HG02970 (cell line): ENCODE measurements around the gene SH3PXD2A.
"Not testable (repeated sequence)": the region's sequence is repeated elsewhere in the genome, so short reads cannot be mapped to it uniquely, and the experiment has no call there.

Experiments
- ATAC-seq: cut with Tn5 transposase; IDR thresholded peaks from one replicate; pipeline ENCODE4 v1.9.1; 2021; ENCODE audit warnings: mild to moderate bottlenecking, moderate library complexity, moderate number of reproducible peaks; ENCODE audit not compliant: unreplicated experiment, low FRiP score

The SH3PXD2A gene

DNA sequence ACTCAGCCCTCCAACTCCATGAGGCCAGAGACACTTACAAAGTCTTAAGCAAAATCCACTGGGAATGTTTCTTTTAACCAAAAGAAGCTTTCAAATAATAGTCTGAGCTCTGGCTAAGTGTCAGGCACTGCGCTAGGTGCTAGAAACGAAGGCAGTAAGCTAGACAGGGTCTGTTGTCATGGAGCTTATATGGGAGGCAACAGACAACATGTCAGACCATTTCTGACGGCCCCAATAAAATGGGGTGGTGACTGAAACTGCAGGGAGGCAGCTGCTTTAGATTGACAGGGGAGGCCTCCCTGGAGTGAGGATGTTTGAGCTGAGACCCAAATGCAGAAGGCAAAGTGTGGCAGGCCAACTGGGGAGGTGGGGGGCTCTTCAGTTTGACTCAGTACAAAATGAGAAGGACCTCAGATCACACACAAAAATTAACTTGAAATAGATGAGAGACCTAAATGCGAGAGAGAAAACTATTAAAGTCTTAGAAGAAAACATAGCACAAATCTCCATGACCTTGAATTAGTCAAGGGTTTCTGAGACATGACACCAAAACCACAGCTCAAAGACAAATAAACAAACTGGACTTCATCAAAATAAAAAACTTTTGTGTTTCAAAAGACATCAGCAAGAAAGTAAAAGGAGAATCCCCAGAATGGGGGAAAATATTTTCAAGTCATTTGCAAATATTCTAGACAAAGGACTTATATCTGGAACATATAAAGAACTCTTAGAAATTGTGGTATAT is 40.6 kb downstream of the SH3PXD2A start:
- ATAC-seq = no peak

DNA sequence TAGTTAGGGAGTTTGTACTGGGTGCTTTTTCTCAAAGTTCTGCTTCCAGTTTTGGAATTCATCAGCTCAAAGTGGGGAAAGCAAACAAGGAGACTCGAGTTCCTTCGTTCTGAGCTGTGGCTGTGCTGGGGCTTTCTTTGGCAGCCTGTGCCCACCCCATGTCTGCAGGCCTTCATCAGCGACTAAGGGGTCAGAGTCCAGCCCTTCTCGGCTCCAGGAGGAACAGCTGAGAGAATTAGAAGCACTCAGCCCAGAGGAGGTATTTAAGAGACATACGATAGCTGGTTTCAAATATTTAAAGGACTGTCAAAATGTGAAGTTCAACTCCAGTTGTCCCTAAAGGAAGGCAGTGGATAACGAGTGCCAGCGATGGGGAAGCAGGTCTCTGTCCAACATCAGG is 41.3 kb downstream of the SH3PXD2A start:
- no peak for ATAC-seq

DNA sequence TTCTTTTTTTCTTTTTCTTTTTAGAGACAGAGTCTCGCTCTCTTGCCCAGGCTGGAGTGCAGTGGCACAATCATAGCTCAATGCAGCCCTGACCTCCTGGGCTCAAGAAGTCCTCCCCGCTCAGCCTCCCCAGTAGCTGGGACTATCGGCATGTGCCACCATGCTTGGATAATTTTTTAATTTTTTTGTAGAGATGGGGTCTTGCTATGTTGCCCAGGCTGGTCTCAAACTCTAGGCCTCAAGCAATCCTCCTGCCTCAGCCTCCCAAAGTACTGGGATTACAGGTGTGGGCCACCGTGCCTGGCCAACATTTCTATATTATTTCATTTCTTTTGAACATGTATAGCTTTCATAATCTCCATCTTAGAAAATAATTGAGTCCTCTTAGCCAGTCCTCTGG is 42.1 kb downstream of the SH3PXD2A start:
- not testable (repeated sequence) for ATAC-seq

DNA sequence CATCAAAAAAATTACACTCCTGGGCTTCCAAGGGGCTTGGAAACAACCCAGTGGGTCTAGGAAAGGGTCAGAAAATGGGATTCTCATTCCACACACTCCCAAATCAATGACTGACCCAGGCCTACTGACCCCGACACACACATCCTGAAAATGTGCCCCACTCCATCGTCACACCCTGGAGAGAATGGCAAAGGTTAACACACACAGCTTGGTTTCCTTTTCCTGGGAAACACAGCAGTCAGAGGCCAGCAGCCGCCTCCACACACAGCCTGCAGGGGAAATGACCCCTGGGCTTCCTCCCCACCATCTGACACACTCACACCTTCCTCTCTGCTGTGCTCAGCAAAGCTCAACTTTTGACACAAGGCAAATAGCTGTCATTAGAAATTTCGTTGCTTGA is 42.9 kb downstream of the SH3PXD2A start:
- no peak for ATAC-seq

DNA sequence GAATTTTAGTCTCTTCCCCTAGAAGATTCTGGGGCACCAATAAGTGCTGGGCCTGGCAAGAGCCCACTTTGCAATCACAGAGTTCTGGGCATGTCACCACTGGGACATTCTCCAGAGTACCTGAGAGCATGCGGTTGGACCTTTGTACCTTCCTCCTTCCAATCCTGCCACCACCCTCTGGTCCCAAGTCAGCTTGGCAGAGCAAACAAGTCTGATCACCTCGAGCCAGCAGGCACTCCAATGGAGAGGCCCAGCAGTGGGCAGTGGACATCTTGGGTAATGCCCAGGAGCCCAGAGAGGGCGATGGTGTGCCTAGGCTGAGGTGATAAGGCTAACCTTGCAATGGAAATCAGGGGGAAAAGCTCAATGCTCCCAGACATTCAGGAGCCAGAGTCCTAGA is 43.4 kb downstream of the SH3PXD2A start:
- no peak for ATAC-seq

DNA sequence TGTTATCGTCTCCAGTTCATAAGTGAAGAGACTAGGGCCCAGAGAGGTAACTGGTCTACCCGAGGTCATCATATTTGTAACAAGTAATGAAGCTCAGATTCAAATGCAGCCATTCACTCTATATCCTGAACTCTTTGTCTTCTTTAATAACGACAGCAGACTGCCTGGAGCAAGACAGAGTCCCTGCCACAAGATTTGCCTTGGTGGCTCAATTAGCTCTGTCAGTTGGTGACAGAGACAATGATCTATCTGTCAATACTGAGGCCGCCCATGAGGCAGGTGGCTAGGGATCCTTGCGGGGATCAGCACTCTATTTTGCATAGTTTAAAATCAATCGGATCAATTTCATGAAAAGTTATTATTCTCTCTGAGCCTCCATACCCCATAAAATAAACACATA is 43.9 kb downstream of the SH3PXD2A start:
- no peak for ATAC-seq

DNA sequence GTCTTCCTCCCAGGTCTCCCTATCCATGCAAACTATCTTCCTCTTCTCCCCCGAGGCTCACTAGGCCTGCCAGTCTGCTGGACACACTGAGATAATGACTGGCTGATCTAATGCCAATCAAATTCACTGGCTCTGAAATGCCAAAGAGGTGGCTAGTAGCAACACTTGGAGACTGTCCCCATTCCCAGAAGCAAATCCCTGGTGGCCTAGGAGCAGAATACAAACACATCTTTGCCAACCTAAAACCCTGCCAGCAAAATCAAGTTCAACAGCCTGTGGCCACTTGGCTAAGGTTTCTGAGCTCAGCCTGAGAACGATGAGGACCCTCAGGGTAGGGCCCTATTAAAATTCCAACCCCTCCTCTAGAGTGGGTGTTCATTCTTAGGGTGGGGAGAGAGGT is 46.6 kb downstream of the SH3PXD2A start:
- no peak for ATAC-seq

DNA sequence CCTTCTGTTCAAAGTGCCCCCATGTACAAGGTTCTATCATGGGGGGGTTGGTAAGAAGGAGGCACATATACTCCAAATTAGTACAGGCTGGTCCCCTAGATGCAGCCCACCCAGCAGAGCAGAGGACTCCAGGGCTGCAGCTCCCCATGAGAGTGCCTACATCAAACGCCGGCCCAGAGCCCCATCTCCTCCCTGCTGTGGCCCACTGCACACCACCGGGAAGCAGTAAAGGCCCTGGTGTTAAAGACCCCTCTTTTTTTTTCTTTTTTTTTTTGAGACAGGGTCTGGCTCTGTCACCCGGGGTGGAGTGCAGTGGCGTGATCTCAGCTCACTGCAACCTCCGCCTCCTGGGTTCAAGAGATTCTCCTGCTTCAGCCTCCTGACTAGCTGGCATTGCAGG is 47.4 kb downstream of the SH3PXD2A start:
- no peak for ATAC-seq

DNA sequence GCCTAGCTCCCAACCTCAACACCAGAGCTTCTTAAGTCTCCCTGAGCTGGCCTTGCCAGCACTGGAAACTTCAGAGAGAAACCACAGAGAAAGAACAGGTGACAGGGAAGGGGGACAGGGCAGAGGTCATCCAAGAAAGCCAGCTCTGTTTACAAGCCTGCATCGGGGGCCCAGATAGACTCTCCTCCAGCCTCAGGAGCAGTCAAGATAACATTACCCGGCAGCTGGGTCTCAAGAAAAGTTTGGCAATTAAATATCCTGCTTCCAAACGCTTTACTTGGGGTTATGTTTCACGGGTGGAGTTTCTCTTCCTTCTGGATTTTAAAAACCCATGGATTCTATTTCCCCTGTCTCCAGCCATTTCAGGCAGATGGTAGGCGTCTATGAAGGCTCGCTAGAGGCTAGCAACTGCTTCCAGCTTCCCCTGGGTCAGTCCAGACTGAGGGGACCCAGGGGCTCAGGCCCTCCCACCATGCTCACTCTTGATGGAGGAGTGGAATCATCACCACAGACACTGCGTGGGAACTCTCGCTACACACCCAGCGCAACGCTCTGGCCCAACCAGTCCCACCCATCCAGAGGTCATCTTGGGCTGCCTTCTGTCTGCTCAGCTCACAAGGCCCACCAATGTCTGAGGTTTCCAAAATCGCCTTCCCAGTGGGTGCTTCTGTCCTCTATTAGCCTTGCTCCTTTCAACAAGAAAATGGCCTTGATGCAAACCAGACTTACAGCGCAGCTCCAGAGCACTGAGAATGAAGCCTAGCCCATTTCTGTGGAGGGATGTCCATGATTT is 48.8 kb downstream of the SH3PXD2A start:
- no peak for ATAC-seq

DNA sequence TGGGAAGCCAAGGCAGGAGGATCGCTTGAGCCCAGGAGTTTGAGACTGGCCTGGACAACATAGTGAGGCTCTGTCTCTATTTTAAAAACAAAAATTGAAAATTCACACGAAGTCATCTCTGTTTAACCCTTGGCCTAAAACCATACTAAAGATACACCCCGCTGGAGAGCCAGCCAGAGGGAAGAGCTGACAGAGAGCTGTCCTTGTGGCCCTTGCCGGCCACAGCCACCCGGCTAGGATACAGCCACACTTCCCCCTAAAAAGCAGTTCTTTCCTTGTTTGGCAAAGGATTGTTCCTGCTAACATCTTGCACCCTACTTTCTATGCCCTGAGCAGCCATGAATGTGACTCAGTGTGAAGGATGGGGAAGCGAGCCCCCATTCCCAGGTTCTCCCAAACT is 49.6 kb downstream of the SH3PXD2A start:
- ATAC-seq = no peak

DNA sequence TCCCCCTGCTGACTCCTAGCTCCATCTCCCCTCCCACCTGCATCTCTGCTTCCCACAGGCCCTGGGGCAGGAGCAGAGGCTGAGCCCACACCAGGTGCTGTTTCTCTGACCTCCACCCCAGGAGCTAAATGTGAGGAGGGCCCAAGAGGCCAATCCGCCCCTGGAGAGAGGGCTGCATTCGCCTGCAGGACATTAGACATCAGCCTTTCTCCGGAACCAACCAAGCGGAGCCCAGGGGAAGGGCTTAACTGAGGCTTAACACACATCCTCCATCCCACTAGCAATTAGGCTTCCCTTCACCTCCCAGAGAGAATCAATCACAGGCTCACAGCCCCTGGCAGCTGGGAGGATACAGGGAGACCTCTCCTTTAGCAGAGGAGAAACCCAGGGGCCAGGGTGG is 50.5 kb downstream of the SH3PXD2A start:
- no peak for ATAC-seq

DNA sequence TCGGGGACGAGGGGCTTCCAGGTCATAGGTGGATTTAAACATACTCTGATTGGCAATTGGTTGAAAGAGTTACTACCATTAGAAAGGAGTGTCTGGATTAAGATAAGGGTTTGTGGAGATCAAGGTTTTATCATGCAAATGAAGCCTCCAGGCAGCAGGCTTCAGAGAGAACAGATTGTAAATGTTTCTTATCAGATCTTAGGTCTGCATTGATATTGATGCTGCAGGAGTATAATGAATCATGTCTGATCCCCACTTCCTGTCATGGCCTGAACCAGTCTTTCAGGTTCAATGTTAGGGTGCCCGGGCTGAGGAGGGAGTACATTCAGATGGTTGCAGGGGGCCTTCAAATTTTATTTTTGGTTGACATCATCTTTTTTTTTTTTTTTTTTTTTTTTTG is 51.4 kb downstream of the SH3PXD2A start:
- no peak for ATAC-seq

DNA sequence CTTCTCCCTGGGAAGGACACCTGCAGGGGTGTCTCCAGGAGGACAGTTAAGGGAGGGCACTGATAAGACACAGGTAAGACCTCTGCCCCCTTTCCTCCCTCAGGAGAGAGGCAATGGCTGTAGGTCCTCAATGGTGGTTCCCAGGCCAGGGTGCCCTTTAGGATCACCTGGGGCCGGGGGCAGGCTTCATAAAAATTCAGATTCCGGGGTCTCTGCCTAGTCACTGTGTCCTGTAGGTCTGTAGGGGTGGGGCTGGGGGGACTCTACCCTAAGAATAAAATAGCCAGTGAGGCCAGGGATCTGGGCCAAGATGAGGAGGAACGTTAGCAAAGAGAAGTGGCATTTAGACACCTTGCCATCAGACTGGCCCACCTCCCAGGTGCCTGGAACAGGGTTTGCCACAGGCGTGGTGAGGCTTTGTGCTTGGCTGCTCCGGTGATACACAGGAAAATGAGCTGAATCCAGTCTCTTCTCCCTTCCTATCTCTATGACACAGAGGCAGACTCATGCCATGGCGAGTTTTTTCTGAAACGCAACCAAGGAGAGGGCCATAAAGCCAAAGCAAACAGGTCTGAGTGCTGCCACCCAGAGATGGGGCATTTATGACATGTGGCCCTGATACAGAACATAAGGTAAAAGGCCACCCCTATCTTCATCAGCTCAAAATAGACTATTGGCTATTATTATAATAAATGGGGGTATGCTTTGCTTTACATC is 52.6 kb downstream of the SH3PXD2A start:
- ATAC-seq = no peak

DNA sequence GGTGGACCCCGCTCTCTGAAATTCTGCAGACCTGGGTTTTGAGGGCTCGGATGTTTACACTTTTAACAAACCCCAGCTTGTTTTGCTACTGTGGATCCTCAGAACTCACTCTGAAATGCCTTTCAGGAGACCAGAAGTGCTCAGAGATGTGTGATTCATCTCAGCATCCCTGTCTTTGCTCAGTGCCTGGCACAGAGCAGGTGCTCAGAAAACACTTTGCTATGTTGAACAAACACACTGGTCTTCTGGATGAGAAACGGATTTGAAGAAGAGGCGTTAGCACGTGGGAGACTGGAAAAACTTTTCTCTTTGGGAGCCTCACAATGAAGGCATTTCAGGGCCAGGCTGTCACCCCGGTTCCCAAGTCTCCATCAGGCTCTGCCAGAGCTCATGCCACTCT is 53.3 kb downstream of the SH3PXD2A start:
- no peak for ATAC-seq

DNA sequence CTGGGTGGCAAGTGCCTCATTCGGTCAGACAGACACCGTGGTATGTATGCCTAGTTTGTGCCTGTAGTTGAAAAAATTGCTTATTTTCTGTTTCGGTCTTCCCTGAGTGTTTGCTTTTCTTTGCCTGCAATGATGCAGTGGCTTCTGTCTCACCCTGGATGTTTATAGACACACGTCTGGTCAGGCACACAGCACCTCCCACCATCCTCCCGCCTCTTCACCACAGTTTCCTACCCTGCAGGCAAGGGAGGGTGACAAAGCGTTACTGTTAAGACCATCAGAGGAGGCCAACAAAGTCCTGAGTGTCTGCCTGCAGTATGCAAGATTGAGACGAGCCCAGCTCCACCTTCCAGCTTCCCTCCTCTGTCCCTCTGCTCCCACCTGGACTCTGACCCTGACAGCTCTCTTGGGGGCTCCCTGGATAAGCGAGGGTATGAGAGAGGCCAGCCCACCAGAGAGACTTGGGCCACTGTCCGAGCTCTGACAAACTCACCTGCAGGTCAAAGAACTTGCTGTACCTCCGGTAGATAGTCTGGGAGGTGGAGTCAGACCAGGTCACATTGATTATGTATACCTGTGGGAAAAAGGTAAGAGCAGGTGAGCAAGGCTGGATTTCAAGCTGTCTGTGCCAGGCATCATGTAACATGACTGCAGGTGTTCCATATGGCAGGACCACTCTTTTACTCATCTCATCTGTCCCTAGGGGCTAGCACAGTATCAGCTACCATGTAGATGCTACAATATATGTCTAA is 54.4 kb downstream of the SH3PXD2A start:
- peak; percentile 44 for ATAC-seq

DNA sequence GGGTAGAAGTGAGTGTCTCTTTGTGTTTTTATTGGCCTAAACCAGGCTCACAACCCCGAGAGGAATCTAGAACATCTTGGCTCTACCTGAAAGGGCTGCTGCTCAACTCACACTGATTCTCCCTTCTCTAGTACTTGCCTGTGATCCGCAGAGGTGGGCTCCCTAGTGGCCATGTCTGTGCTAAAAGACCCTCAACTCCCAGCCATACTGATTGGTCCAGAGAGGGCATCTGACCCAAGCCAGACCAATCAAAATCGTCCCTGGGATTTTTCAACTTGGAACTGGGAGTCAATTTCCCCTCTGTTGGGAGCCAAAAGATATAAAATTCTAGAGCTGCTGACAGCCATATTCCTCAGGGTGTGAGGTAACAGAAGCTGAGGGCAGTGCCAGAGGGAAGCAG is 55.3 kb downstream of the SH3PXD2A start:
- ATAC-seq = no peak

DNA sequence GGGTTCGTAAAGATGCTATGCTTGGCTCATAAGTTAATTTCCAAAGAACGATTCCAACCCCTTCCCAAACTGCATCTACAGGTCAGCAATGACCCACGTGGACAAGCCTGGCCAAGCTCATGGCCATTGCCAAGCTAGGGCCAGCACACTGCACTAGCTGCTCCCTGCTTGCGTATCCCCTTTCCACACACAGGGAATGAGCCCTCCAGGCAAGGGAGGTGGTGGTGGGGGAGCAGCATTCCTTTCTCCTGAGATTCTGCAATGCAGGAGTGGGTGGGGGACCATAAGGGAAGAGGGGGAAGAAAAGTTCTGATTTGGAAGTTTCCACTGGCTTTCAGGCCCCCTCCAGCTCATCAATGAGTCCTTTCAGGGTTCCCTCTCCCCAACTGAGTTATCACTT is 56.0 kb downstream of the SH3PXD2A start:
- ATAC-seq = no peak

DNA sequence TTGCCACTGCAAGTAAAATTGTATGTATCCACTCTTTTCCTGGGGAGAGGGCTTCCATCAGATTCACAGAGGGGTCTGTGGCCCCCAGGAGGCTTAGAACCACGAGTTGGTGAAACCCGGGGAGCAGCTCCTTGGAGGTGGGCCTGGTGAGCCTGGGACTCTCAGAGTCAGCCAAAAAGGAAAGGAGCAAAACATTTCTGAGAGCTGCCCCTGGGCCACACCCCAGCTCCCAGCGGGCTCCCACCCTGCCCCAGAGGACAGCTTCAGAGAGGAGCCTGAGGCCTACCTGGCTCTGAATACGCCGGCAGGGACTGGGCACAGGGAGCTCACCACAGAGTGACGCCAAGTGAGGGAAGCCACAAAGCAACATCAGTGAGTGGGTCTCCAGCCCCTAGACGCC is 56.9 kb downstream of the SH3PXD2A start:
- no peak for ATAC-seq

DNA sequence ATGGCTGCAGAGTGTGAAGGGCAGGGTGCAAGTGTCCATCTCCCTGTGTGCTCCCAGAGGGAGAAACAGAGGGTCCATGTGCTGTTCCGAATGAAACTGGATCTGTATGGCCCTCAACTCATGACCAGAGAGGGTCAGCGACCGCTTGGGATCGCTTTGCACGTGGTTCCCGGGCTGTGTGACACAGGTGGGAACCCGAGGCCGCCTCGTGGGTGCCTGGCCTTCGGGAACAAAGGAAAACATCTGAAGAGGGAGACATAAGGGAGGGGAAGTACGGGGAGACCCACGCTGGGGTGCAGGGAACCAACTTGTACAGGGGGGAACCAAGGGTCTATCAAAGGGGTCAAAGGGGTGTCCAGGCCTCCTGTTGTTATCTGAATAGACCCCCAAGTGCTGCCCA is 57.5 kb downstream of the SH3PXD2A start:
- no peak for ATAC-seq

DNA sequence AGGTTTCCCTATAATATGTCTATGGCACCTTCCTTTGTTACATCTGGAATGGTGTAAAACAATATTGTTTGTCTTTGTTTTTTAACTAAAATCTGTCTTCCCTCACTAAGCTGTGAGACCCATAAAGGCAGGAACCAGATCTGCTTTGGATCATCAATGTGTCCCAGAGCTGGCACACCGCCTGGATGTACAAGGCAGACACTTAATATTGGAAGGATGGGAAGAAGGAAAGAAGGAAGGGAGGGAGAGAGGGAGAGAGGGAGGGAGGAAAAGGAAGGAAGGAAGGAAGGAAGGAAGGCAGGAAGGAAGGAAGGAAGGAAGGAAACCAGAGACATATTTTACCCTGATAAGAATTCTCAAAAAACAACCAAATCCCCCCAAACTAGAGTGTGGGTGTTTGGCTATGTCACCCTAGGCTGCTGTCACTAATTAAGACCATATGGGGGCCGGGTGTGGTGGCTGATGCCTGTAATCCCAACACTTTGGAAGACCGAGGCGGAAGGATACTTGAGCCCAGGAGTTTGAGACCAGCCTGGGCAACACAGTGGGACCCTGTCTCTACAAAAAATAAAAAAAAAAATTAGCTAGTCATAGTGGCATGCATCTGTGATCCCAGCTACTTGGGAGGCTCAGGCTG is 59.6 kb downstream of the SH3PXD2A start:
- ATAC-seq = no peak
